ENCODE data around the gene LHPP.

Gene LHPP

GRCh38 chr10:124522933-124523871, 61.6 kb downstream of the LHPP start:
- DNase-seq: no peak

DNA sequence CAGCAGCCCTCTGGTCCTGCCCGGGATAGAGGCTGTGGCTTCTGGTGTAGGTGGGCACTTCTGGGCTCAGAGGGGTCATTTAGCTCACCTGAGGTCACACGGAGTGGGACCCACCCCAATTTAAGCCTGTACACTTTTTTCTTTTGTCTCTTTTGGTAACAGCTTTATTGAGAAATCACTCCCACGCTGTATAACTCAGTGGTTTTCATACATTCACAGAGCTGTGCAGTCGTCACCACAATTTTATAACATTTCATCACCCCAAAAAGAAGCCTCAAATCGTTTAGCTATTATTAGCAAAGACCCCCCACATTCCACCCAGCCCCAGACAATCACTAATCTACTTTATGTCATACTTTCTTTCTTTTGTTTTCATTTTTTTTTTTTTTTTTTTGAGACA, 62.3 kb downstream of the LHPP start:
- no peak for DNase-seq

DNA sequence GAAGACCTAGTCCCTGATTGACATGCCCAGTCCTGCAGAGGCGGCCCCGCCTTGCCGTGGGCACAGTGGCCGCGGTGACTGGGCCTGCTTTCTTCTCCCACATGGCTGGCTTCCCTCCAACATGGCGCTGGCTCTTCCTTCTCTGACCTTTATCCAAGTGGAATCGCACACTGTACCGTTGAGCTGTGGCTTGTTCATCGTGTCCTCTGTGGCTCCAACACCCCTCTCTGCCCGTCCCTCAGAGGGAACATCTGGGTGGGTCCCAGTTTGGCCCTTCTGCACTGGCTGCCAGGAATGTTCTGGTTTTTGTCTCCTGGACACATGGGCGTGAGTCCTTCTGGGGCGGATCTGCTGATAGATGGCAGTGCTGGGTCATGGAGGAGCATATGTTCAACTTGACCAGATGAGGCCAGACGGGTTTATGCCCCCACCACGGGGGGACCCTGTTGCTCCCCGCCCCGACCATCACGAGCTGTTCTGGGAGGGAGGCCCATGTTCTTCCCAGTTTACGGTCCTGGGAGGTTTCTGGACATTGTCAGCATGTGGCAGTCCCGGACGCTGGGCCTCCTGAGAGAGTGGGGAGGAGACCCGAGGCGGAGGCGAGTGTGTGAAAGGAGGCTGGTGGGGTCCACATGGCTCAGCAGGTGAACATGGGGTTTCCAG, 63.5 kb downstream of the LHPP start:
- no peak for DNase-seq

DNA sequence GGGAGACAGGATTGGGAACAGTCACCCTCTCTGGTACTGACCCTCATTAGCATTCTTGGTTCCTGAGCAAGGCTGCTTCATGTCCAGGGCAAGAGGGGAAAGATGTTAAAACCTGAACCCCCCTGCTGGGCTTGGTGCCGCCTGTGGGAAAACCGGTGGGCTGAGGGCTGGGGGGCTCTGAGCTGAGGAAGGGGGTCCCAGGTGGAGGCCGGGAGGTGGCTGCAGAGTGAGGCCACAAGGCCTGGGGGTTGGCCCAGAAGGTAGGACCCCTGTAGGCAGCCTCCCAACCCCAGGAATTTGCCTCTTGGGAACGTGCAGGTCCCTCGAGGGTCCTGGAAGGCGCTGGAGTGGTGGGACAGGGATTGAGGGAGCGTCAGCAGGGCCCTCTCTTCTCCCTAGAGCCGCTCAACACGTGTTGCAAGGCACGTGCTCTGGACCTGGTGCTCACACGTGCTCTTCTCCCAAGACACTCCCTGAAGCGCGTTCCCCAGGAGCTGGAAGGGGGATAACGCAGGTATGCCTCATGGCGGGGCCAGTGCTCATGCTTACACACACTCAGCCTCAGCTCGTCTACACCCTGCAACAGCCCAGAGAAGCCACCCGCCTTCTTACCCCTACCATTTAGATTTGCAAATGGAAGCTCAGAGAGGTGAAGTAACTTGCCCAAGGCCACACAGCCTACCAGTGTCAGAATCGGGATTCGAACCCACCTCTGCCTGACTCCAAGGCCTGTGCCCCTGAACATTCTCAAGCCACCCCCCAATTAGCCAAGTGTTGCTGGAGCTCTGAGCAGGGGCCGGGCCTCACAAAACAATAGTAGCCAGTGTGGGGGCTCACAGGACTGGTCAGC, 64.4 kb downstream of the LHPP start:
- no peak for DNase-seq

GRCh38 chr10:124526621-124527267, 65.1 kb downstream of the LHPP start:
- no peak for DNase-seq

DNA sequence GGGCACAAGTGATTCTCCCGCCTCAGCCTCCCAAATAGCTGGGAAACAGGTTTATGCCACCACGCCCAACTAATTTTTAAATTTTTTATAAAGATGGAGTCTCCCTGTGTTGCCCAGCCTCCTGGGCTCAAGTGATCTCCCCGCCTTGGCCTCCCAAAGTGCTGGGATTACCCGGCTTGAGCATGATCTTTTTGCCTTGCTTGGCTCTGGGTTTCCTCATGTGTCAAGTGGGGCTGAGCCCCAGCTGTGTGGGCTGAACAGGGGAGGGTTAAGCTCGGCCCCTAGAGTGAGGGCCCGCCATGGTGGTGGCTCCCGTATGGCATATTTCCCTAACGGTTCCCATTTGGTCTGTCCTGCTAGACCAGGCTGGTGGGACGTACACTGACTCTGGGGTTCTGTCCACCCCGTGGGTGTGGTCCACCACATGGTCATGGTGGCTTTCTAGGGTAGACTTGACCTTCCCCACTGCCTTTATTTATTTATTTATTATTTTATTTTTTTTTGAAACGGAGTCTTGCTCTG, 66.3 kb downstream of the LHPP start:
- no peak for DNase-seq

GRCh38 chr10:124529661-124530214, 68.1 kb downstream of the LHPP start:
- DNase-seq: no peak

GRCh38 chr10:124530215-124530665, 68.6 kb downstream of the LHPP start:
- DNase-seq: peak; percentile 84

- no peak for DNase-seq
Observed at GRCh38 chr10:124530816-124531215, 69.2 kb downstream of the LHPP start.

GRCh38 chr10:124532106-124532641, 70.6 kb downstream of the LHPP start:
- DNase-seq: no peak

DNA sequence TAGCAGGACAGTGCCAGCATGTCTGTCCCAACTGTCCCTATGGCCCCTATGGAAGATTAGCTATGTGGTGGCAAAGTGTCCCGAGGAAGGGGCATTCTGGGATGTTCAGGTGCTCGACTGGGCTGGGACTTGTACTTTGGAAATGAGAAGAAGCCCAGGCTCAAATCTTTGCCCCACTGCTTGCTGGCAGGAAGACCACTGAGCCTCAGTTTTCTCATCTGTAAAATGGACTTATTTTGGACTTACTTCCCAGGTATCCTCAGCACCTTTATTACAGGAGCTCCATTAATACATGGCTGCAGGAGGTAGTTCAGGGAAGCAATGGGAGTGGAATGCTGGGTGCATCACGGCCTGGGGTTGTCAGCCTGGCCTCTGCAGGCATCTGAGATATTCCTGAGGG, 71.2 kb downstream of the LHPP start:
- DNase-seq: no peak

GRCh38 chr10:124533266-124533665, 71.6 kb downstream of the LHPP start:
- no peak for DNase-seq

GRCh38 chr10:124534231-124534798, 72.7 kb downstream of the LHPP start:
- DNase-seq: no peak

GRCh38 chr10:124534826-124535601, 73.4 kb downstream of the LHPP start:
- DNase-seq: no peak

GRCh38 chr10:124535731-124536495, 74.3 kb downstream of the LHPP start:
- no peak for DNase-seq

GRCh38 chr10:124536496-124537050, 75.0 kb downstream of the LHPP start:
- DNase-seq: no peak

DNA sequence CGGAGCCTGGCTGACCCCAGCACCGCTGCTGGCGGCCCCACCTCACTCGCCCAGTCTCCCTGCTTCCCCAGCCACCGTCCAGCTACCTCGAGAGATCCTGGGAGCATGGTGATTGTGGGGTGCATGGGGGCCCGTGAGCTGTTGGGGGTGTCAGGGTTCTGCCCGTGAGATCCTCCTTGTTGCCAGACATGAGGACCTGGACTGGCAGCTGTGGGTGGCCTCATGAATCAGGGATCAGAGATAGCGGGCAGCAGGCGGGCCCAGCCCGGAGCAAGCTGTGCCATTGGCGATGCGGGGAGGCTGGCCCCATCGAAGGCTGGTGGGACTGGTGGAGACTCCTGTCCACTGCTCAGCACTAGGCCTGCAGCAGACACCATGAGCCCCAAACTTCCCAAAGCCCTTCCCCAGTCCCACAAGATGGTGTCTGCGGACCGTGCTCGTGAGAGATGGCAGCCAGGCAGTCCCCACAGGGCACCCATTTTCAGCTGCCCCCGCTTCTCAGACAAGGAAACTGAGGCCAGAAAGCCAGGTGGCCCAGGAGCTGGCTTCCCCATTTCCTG, 75.6 kb downstream of the LHPP start:
- no peak for DNase-seq

DNA sequence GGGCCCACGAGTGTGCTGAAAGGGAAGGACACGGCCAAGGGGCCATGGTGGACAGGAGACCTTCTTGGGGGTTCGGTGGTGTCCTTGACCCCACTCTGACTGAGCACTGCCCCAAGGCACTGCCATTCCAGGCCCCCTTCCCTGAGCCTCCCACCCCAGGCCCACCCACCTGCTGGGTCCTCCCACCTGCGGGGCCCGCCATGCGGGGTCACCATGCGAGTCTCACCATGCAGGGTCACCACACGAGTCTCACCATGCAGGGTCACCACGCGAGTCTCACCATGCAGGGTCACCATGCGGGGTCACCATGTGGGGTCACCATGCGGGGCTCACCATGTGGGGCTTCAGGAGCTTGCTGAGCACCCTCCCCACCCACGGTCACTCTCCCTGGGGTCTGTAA, 76.3 kb downstream of the LHPP start:
- no peak for DNase-seq

DNA sequence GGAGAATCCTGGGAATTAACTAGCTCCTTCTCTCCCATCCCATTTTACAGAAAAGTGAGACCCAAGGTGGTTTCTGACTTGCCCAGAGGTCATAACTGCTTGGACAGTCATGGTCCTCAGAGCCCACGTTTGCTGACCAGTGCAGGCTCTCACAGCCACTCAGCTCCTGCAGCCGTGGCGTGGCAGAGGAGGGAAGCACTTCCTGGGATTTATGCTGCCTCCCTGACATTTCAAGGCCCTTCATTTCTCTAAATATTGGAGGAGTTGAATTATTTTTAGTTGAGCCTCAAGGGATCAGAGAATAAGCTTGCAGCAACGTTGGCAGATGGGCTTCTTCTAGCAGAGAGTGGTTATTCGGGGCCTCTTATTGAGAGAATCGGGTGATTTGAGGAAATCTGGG, 77.1 kb downstream of the LHPP start:
- DNase-seq: no peak

Measured in activated T-cell treated with anti-CD3 and anti-CD28 coated beads for 4 hours (primary cell).